AG04449 (cell line): ENCODE data around the gene ADORA1.

Source experiments
- CTCF ChIA-PET: fragments of 350-600 bp; formaldehyde crosslinking; extraction: SDS; loops from one replicate; lab custom pipeline; 2021; ENCODE audit warnings: antibody characterized with exemption; lab: Yijun Ruan, JAX
- POLR2A ChIA-PET: fragments of 400-600, 350-600 bp; formaldehyde crosslinking; extraction: SDS; loops from one replicate; lab custom pipeline; 2020; ENCODE audit warnings: antibody characterized with exemption, inconsistent platforms; lab: Yijun Ruan, JAX
- DNase-seq: peaks from one replicate; pipeline ENCODE4 v3.0.0-alpha.2; 2010; ENCODE audit warnings: low read depth, low spot score
- H3K4me3 ChIP-seq: 2 replicates; pipeline ENCODE4 v1.5.1; 2011; ENCODE audit warnings: low read depth, mild to moderate bottlenecking, control low read depth, low read length
- TF ChIP-seq, protein P1 (sequence below): IDR thresholded peaks from one replicate; pipeline ENCODE4 v1.5.1; 2011; ENCODE audit warnings: mild to moderate bottlenecking, moderate library complexity, low read length, control low read depth, inconsistent platforms; ENCODE audit not compliant: insufficient read depth; ENCODE audit errors: missing control alignments

ADORA1 gene

GRCh38 chr1:203159844-203160243, 32.3 kb downstream of the ADORA1 start:
- POLR2A ChIA-PET: no interaction called here

GRCh38 chr1:203161175-203161574, 33.6 kb downstream of the ADORA1 start:
- H3K4me3 ChIP-seq: no peak overlapping the region
- CTCF ChIA-PET: interaction anchor here (0.8 to 10.6 kb wide), 5 partner anchors 9 to 40 kb away, joined by 3 to 106 read pairs (median 3); partner anchors contain the start of gene MYBPH
- TF ChIP-seq, protein P1, sequence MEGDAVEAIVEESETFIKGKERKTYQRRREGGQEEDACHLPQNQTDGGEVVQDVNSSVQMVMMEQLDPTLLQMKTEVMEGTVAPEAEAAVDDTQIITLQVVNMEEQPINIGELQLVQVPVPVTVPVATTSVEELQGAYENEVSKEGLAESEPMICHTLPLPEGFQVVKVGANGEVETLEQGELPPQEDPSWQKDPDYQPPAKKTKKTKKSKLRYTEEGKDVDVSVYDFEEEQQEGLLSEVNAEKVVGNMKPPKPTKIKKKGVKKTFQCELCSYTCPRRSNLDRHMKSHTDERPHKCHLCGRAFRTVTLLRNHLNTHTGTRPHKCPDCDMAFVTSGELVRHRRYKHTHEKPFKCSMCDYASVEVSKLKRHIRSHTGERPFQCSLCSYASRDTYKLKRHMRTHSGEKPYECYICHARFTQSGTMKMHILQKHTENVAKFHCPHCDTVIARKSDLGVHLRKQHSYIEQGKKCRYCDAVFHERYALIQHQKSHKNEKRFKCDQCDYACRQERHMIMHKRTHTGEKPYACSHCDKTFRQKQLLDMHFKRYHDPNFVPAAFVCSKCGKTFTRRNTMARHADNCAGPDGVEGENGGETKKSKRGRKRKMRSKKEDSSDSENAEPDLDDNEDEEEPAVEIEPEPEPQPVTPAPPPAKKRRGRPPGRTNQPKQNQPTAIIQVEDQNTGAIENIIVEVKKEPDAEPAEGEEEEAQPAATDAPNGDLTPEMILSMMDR: no peak
- POLR2A ChIA-PET: no interaction called here
- DNase-seq: no peak

More at GRCh38 chr1:203159844-203160243, 32.3 kb downstream of the ADORA1 start:
- H3K4me3 ChIP-seq: no peak overlapping the region
- TF ChIP-seq, protein P1: no peak
- no peak for DNase-seq
- CTCF ChIA-PET: interaction anchor here (10.6 kb wide), 1 partner anchor 13 kb away, joined by 106 read pairs; the partner anchor contains the start of gene MYBPH

DNA sequence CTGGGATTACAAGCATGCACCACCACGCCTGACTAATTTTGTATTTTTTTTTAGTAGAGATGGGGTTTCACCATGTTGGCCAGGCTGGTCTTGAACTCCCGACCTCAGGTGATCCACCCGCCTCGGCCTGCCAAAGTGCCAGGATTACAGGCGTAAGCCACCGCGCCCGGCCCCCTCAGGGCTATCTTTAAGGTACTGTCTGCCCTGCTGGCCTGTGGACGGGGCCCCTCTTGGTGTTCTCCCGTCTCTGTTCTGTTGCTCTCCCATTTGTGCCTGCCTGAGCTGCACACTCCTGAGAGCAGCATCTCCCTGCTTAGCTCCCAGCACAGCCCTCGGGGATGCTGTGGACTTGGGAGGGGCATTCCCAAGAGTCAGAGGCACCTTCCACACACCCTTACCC, 34.2 kb downstream of the ADORA1 start:
- ChIA-PET POLR2A (no interaction called here), CTCF (interaction anchor here (0.8 to 10.6 kb wide), 6 partner anchors 10 to 43 kb away, joined by 3 to 106 read pairs (median 4); partner anchors contain the start of gene MYBPH)
- TF ChIP-seq, protein P1: no peak

DNA sequence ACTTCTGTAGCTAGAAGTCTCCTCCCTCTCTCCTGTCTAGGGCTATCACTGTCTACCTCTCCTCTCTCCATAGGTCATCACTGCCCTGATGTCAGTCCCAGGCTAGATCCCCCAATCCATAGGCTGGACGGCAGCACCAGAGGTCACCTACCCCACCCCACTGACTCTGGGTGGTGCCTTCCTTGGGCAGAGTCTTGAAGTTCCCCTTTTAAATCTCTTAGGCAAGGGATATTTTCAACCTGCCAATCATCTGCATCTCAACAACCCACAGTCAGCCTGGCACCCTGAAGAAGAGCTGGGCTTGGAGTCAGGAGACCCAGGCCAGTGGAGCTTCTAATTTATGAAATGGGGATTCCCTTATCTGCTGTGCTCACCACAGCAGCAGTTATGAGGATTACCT, 34.9 kb downstream of the ADORA1 start:
- CTCF ChIA-PET: interaction anchor here (0.7 to 10.6 kb wide), 6 partner anchors 10 to 44 kb away, joined by 3 to 106 read pairs (median 4); partner anchors contain the start of gene MYBPH
- H3K4me3 ChIP-seq: no peak overlapping the region
- DNase-seq: no peak
- TF ChIP-seq, protein P1: no peak
- POLR2A ChIA-PET: no interaction called here

More for the DNA sequence above, 34.2 kb downstream of the ADORA1 start:
- no peak overlapping the region for H3K4me3 ChIP-seq
- no peak for DNase-seq

DNA sequence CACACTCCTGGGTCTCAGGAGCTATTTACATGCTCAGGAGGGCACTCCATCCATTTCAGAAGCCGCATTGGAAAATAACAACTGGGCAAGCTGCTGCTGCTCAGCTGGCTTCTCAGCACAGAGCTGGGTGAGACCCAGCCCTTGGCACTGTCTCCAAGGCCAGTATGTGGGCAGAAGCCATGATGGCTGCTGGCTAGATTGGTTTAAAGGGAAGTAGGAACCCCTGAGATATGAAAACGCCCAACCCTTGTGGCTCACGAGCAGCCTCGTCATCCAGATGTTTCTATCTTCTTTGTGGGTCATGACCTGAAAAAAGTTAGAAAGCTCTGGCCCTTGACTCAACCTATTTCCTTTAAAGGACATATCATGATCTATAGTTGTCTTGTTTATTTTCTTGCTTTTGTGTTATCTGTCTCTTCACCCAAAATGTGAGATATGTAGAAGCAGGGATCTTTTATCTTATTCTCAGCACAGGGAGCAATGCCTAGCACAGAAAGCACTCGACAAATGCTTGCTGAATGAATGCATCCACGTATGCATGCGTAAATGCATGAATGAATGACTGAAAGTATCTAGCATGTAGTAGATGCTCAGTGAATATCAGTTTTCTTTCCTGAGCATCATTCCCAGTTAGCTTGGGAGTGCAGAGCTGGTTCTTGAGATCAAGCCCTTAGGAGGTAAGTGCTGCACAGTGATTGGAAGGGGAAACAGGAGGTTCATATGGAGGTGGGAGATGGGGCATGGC, 36.5 kb downstream of the ADORA1 start:
- CTCF ChIA-PET: interaction anchor here (1.0 to 10.6 kb wide), 4 partner anchors 9 to 51 kb away, joined by 3 to 106 read pairs (median 5); partner anchors contain the start of genes ADORA1 and MYBPH
- TF ChIP-seq, protein P1: no peak
- no peak for DNase-seq
- H3K4me3 ChIP-seq: no peak overlapping the region
- POLR2A ChIA-PET: no interaction called here
